ENCODE measurements around the gene ANGEL1. TPM values are rescaled to one million over a fixed set of nuclear protein-coding genes. Genes with fewer than 3 reads are reported as not detected.

ANGEL1 gene, protein sequence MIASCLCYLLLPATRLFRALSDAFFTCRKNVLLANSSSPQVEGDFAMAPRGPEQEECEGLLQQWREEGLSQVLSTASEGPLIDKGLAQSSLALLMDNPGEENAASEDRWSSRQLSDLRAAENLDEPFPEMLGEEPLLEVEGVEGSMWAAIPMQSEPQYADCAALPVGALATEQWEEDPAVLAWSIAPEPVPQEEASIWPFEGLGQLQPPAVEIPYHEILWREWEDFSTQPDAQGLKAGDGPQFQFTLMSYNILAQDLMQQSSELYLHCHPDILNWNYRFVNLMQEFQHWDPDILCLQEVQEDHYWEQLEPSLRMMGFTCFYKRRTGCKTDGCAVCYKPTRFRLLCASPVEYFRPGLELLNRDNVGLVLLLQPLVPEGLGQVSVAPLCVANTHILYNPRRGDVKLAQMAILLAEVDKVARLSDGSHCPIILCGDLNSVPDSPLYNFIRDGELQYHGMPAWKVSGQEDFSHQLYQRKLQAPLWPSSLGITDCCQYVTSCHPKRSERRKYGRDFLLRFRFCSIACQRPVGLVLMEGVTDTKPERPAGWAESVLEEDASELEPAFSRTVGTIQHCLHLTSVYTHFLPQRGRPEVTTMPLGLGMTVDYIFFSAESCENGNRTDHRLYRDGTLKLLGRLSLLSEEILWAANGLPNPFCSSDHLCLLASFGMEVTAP
- 4.0 and 4.8 TPM in 2 replicates for total RNA-seq (2014; rRNA removed; shearing (Covaris generic))

DNA sequence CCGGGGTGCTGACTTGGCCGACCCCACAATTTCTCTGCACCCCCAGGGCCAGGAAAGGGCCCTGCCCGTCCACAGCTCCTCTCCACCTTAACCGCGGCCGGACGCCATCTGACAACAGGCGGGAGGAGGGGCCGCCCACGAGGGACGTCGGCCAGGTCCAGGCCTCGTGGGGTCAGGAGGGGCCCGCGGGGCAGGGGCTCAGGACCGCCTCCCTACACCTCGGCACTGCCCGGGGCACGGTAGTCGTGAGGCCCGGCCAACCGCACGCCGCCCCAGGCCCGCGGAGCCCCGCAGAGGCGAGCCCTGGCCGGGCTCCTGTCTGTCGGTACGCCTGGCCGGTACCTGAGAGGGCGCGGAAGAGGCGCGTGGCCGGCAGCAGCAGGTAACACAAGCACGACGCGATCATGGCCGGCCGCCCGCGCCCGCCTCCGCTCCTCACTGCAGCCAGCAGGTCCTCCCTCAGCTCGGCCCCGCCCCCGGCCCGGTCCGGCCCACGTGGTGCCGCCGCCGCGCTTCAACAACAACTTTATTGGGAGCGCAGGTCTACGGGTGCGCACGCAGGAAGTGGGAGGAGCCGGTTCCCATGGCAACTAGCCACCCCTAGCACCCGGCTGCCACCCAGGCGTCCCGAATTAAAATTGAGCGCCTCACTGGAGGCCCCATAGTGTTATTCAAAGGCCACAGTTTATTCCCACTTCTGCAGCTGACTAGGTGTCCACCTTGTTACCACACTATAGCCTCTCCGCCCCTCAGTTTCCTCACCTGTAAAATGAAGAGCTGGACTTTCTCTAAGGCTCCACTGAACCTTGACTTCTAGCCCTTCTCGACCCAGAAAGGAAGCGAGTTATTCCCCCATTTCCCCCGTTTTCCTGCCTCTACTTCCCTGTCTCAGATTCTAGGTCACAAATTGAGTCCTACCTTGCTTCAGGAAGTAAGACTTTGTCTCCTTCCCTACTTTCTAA, at the start of gene ANGEL1:
ANGEL1 (minus strand) TSS at position 461 of the 962 bp plus-strand sequence; CDS start at position 406, 55 bp downstream.
- peak; percentile 78 for DNase-seq (ENCODE audit: low spot score)

DNA sequence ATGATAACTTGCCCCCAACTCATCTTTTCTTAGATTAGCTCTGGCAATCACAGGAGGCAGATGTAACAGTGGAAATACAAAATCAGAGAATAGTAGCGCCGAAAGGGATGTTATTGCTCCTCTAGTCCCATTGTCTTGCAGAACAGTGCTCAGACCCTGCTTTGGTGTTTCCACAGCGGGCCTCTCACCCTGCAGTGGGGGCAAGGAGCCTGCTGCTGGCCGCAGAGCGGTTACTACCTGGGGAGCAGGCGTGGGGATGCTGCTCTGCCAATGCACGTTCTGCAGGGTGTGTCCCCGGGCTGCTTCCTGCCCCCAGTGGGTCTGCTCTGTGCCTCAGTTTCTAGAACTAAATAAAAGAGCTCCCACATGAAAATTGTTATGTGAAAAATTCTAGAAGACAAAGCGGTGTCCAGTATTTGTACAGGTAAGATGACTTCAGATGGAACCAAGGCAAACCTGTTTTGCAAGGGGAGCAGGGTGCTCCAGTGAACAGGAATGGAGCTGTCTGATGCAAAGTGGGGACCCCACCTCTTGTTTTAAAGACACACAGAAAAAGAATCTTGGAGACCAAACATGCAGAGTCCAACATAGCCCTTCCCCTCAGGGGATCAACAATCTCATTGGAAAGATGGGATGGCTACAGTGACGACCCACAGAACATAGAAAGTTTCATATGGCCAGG, 49.0 kb upstream of the ANGEL1 start:
- no peak for DNase-seq (ENCODE audit: low spot score)

DNA sequence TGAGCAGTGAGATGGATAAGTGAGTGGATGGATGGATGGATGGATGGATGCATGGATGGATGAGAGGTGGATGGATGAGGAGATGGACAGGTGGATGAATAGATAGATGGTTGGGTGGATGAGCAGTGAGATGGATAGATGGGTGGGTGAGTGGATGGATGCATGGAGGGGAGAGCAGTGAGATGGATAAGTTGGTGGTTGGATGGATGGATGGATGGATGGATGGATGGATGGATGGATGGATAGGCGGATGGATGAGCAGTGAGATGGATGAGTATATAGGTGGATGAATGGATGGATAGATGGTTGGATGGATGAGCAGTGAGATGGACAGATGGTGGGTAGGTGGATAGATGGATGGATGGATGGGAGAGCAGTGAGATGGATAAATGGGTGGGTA, 44.1 kb upstream of the ANGEL1 start:
- DNase-seq (ENCODE audit: low spot score): no peak

DNA sequence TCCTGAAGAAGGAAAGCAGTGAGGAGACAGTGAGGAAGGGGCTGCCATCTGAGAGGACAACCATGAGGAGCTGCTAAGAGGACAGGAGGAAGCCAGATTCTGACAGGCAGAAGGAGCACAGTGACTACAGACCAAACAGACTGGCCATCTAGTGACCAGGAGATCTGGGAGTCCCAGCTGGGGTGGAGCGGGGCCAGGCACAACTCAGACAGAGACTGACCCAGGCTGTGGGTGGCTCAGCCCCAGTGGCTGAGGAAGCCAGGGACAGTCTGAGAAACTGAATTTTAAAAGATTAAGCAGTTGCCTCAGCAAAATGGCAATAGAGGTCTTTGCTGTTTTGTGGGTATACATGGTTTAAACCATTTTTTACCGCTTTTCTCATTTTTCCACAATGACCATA, 42.4 kb upstream of the ANGEL1 start:
- DNase-seq (ENCODE audit: low spot score): no peak

DNA sequence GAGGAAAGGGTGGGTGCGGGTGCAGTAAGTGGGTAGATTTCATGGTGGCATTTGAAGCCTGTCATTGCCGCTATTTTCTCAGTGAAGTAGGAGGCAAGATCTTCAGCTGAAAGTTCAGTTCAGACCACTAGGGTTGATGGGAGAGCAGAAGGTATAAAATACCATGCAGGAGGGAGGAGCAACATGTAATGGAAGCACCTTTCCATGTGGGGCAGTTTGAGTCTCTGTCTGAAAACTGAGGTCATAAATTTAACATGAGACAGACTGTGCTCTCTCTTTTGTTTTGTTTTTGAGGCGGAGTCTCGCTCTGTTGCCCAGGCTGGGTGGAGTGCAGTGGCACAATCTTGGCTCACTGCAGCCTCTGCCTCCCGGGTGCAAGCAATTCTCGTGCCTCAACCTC, 36.2 kb upstream of the ANGEL1 start:
- DNase-seq (ENCODE audit: low spot score): no peak

DNA sequence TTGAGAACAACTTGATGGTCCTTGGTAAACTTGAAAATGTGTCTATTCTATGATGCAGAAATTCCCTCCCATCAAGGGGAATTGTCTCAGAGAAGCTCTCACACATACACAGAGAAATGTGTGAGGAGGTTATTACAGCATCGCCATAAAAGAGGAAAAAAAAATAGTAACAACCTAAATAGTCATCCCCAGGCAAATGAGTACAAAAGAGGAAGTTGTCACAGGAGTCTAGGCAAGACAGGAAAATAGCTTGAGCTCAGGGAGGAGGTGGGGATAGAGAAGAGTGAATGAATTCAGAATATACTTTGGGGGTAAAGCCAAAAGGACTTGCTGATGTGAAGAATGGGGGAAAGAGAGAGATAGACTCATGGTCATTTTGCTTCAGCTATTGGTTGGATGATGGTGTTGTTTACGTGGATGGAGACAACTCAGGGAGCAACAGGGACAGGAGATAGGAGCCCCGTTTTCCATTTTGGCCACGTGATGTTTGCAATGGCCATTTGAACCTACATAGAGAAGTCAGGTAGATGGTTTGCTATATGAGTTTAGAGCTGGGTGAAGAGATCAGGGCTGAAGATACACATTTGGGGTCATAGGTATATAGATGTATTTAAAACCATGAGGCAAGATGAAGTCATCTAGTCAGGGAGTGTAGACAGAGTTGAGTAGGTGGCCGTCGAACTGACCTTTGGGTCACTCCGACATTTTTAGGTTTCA, 33.8 kb upstream of the ANGEL1 start:
- DNase-seq (ENCODE audit: low spot score): no peak

DNA sequence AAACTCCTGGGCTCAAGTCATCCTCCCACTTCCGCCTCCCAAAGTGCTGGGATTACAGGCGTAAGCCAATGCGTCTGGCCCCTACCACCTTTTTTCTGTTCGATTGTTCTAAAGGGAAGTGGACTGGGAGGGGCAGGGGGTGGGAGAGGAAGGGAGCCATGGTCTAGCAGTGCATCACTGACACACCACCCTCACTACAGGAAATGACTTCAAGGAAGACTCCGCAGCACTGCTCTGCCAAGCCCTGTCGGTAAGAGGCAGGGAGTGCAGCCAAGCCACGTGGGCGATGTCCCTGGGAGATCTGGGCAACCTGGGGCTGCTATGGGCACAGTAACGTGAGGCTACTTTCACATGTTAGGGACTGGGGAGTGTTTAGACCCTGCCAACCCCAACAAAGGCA, 31.5 kb upstream of the ANGEL1 start:
- DNase-seq (ENCODE audit: low spot score): peak; percentile 64

DNA sequence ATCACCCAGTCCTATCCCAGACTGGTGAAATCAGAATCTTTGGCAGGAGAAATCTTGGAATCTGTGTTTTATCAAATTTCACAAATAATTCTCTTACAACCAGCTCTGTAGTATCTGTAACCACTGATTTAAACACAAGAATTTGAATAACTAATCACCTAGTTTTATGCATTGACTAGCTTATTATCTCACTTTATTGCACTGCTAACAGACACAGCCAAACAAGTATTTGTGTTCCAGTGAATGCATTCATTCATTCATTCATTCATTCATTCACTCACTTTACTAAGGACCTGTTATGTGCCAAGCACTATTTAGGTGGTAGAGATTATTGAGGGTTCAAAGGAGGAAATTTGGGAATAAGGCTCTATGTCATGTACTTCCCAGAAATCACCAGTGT, 29.7 kb upstream of the ANGEL1 start:
- DNase-seq (ENCODE audit: low spot score): no peak

DNA sequence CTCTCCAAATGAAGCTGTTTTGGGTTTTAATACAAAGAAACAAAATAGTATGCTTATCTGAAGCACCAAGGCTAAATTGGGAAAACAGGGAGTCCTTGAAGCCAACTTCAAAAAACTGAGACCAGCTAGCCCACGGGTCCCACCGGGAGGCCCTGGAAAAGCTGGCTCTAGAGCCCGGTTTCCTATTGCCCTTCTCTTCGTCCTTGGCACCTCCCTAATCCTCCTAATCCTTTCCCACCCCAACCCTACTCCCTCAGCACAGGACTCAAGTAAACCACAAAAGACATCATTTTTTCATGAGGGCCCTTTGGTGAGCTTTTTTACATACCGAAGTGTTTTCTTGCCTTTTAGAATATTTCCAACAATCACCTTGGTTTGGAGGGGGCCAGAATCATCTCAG, 24.8 kb upstream of the ANGEL1 start:
- no peak for DNase-seq (ENCODE audit: low spot score)

DNA sequence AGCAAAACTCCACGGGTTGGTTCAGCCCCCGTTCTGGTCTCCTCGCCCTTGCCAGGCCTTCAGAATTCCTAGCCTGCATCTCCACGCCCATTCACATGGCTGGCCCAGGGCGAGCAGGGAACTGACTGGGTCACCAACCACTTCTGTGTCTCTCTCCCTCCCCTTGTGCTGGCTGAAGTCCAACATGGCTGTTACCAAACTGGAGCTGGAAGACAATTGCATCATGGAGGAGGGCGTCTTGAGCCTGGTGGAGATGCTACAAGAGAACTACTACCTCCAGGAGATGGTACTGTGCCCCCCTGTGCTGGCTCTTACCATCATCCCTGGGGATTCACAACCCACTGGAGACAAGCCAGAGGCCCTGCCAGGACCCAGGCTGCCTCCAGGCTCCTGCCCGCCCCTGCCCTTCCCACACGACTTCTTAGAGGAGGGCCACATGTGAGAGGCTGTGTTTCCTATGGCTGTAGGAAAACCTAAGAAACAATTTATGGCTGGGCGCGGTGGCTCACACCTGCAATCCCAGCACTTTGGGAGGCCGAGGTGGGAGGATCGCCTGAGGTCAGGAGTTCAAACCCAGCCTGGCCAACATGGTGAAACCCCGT, 23.4 kb upstream of the ANGEL1 start:
- no peak for DNase-seq (ENCODE audit: low spot score)

DNA sequence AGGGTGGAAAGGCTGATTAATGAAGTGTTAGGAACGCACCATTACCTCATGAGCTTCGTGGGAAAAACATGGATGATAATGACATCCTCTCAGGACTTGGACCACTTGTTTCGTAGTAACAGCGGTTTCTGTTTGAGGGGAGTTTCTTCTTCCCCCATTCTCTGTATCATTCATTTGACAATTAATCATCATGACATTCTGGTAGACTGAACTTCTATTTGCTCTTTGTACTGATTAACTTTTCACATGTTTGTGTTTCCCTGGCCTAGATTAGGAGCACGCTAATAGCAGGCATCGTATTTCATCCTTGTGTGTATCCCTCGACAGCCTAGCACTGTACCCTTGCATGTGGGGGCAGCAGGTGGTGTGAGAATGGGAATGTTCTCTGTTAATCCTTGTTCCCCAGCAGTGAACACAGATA, 21.6 kb upstream of the ANGEL1 start:
- no peak for DNase-seq (ENCODE audit: low spot score)

DNA sequence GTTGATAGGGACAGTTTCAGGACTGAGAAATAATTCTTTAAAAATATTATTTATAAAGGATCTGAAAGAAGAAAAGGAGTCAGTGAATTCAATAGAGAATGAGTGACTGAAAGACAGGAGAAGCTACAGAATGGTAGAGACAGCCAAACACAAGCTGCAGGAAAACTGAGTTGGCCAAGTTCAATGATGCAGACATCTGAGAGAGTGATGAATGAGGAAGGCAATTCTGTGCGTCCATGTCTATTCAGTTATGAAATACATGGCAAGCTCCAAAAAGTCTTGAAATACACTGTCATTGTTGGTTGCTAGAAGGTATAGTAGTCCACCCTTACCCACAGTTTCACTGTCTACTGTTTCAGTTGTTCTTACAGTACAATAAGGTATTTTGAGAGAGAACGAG, 20.3 kb upstream of the ANGEL1 start:
- DNase-seq (ENCODE audit: low spot score): no peak

DNA sequence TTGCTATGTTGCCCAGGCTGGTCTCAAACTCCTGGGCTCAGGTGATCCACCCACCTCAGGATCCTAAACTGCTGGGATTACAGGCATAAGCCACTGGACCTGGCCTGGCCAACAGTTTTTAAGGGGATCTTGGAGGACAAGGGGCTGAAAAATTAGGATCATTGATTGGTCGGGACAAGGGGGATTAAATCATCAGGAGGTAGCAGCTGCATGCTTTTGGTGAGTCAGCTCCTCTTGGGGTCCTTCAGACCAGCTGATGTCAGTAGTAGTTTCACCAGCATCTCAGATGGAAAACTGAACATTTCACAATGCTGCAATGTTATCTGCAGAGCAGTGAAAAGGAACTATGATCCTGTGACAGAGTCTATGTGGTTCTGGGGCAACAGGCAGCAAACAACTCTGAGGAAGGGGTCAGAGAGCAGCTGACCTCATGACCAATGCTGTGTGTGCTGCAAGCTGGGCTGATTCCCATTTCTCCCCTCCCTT, 19.9 kb upstream of the ANGEL1 start:
- DNase-seq (ENCODE audit: low spot score): no peak

DNA sequence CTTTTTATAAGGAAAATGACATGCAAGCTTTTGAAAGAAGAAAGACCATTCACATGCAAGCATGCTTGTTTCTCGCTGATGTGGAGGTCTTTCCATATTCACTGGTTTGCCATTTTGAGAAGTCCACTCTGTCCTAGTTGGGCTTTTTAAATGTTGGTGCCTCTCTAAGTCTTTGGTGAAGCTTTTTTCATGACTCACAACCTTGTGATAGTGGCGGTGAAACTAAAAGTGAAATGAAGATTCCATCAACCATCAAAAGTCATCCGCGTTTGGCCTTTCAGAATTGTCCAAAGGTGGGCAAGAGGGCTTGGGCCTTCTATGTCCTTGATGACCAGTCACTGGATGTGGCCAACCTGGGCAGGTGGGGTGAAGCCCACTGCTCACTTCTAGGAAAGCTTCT, 17.9 kb upstream of the ANGEL1 start:
- DNase-seq (ENCODE audit: low spot score): no peak

DNA sequence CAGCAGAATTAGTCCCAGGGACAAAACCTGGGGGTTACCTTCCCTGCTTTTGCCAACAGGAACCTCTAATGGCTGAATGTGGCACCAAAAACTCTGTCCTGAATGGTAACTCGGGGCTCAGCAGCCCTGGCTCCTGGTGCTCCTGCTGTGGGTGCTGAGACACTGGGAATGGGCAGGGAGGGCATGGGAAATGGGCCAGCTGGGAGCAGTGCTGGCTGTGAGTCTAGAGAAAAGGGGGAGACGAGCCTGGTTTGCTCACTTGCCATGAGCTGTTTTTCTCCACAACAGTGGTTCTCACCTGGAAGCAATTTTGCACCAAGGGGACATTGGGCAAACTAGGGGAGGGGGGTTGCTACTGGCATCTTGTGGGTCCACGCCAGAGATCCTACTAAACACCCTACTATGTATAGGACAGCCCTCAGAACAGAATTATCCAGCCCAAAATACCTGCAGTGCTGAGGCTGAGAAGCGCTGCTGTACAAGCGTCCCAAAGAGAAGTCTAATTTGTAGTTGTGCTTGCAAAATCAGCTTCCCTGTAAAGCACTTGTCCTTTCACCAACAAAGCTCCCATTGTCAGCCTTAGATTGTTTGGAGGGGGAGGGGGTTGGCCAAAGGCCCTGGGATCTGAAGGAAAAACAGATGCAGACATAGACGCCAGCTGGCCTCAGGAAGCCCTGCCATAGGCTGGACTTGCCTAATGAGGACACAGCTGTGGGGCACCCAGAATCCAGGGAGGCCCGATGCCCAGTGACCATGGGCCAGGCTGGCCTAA, 17.2 kb upstream of the ANGEL1 start:
- DNase-seq (ENCODE audit: low spot score): no peak

DNA sequence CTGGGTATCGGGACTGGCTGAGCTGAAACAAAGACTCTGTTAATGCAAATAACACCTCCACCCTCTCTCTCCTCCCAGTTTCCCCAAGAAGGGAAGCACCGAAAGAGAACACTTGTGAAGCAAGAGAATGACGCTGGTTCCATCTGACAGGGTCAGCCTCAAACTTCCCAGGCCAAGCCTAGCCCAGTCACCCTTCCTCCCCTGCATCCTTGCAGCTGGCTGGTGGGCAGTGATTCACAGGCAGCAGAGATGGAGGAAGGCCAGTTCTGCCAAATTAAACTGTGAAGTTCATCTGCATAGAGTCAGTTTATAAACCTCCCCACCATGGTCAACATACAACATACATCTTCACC, 16.3 kb upstream of the ANGEL1 start:
- no peak for DNase-seq (ENCODE audit: low spot score)

DNA sequence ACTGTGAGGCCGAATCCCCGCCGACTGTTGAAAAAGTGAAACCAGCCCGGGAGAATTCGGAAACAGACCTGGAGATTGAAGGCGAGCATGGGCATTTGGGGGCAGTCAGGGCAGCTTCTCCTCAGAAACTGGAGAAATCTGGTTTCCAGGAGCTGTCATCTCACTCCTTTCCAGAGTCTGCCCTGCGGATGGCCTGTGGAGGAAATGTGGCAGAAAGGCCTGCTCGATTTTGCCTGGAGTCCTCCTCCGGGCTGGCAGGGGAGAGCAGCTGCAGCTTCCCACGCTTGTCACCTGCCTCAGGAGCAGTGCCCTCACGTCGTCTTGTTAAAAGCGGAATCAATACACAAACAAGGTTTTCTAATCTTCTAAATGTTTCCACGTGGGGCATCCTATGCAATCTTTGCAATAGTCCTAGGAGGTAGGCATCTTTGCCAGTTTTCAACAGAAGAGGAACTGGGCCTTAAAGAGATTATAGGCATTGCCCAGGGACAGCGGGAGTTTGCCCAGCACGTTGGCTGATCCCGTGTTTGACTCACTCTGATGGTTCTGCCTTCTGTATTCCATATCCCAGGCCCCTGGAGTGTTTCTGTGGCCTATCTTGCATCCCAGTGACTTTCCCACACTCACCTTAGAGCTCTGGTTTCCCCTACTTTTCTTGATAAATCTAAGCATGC, 15.8 kb upstream of the ANGEL1 start:
- DNase-seq (ENCODE audit: low spot score): no peak

DNA sequence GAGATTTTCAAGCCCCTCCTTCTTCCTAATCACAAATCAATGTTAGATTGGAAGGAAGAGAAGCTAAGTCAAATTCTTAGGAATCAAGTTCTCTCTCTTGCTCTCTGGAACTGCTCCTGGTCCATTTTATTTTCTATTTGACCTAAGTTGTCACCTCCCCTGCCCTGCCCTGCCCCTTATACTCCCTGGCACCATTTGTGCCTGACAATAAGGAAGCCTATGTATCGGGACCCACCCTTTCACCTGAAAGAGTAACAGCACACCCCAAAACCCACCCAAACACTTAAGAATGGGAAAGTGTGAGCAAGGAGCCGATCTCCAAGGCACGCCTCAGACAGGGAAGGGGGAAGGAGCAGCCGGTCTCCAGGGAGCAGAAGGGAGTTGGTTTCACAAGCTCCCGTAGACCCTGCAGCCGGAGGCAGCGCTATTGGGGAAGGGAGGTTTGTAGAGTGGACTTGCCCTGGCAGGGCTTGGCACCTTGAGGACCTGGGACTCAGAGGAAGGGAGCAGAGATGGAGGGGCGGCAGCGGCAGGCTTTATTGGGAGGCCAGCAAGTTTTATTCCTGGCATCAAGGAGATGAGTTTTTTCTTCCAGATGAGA, 15.1 kb upstream of the ANGEL1 start:
- DNase-seq (ENCODE audit: low spot score): no peak

DNA sequence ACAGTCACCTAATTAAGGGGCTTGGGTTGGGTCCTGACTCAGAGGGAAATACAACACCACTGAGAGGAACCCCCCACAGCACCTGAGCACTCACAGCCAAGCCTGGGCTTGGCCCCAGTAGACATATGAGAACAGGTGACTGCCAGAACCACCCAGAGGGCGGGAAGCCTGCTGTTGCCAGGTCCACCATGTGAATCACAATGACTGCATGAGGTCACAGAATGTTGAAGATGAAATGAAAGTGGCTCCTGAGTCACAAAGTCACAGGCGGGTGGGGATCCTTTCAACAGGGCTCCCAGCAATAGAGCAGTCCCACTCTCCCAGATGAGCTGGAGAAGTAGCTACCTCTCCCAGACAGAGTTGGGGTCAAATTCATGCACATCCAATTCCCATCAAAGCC, 13.4 kb upstream of the ANGEL1 start, which contains the start of gene LRRC74A:
LRRC74A (plus strand) TSS at position 287 of the 400 bp plus-strand sequence. CDS start 290 bp downstream, outside the sequence.
- no peak for DNase-seq (ENCODE audit: low spot score)

Measured in A172 (cell line).